Measurements from ENCODE around the gene DEPDC5. TPM values are rescaled to one million over a fixed set of nuclear protein-coding genes. Genes with fewer than 3 reads are reported as not detected.
A peak's percentile ranks its signal among the peaks of the same experiment; 100 is the strongest.

Gene DEPDC5
- total RNA-seq, 1 experiment from 2014 or later = 28.1 TPM

GRCh38 chr22:31828739-31829138 is 74.9 kb downstream of the DEPDC5 start:
- Histone ChIP-seq H3K79me2 (ENCODE audit: low read depth) (no peaks in the 10 kb centered on the region), H4K20me1 (ENCODE audit: insufficient read depth) (no peaks in the 10 kb centered on the region), H3K9me2 (ENCODE audit: insufficient read depth) (no peaks in the 10 kb centered on the region), H3K27me3 (ENCODE audit: insufficient read depth, low read depth) (no peaks in the 10 kb centered on the region), H3K4me3 (no peak overlapping the region), H3K9me3 (ENCODE audit: insufficient read depth, low read depth) (no peaks in the 10 kb centered on the region), H3K27ac (peak overlapping the region; percentile 92), H3K4me1 (replicated peaks; ENCODE audit: insufficient read depth) (peaks cover 24% of the 10 kb centered on the region), H3K4me2 (no peak overlapping the region), H3K36me3 (ENCODE audit: low read depth) (0 out of 2 replicates have a peak, but pooled peaks cover 11% of the 10 kb centered on the region), H2AFZ (no peak overlapping the region), H3F3A (ENCODE audit: insufficient read depth, low read depth) (peaks cover 28% of the 10 kb centered on the region)
- ChIA-PET CTCF (no interaction called here), POLR2A (ENCODE audit: unreplicated experiment) (no interaction called here)
- BruUV-seq (replicated peaks) = no TSS peak
- TF ChIP-seq EZH2 (IDR thresholded peaks at IDR 0.05; ENCODE audit: low read depth) = no peak
- intact Hi-C loops (cut with micrococcal nuclease; ENCODE audit: unreplicated experiment) = loop anchor here (2.0 to 5.0 kb wide), 2 partner anchors 28 to 76 kb away; partner anchors contain the start of genes DEPDC5 and PRR14L
- no peak for DNase-seq

GRCh38 chr22:31829505-31829904 is 75.7 kb downstream of the DEPDC5 start:
- no peaks in the 10 kb centered on the region for H3K9me2 ChIP-seq (ENCODE audit: insufficient read depth)
- H3K9me3 ChIP-seq (ENCODE audit: insufficient read depth, low read depth) = no peaks in the 10 kb centered on the region
- DNase-seq = peak; percentile 72 to 94
- H3F3A ChIP-seq (ENCODE audit: insufficient read depth, low read depth) = peaks cover 28% of the 10 kb centered on the region
- H3K36me3 ChIP-seq (ENCODE audit: low read depth) = 0 out of 2 replicates have a peak, but pooled peaks cover 11% of the 10 kb centered on the region
- H3K27ac ChIP-seq = peak overlapping the region; percentile 92
- BruUV-seq (replicated peaks) = no TSS peak
- no peaks in the 10 kb centered on the region for H3K27me3 ChIP-seq (ENCODE audit: insufficient read depth, low read depth)
- peaks cover 24% of the 10 kb centered on the region for H3K4me1 ChIP-seq (replicated peaks; ENCODE audit: insufficient read depth)
- H3K4me3 ChIP-seq = no peak overlapping the region
- H4K20me1 ChIP-seq (ENCODE audit: insufficient read depth) = no peaks in the 10 kb centered on the region
- peak overlapping the region; percentile 45 for H3K4me2 ChIP-seq
- TF ChIP-seq CTCF (conservative IDR thresholded peaks at IDR 0.05) (no peak), EZH2 (IDR thresholded peaks at IDR 0.05; ENCODE audit: low read depth) (no peak)
- no peaks in the 10 kb centered on the region for H3K79me2 ChIP-seq (ENCODE audit: low read depth)
- no peak overlapping the region for H2AFZ ChIP-seq
- CTCF ChIA-PET = no interaction called here
- POLR2A ChIA-PET (ENCODE audit: unreplicated experiment) = interaction anchor here (0.6 to 1.1 kb wide), 3 partner anchors 33 to 414 kb away, joined by 3 to 6 read pairs (median 4); no protein-coding TSS in a partner anchor
- intact Hi-C loops (cut with micrococcal nuclease; ENCODE audit: unreplicated experiment) = loop anchor here (2.0 to 5.0 kb wide), 2 partner anchors 29 to 77 kb away; partner anchors contain the start of genes DEPDC5 and PRR14L

GRCh38 chr22:31830721-31831070 is 76.9 kb downstream of the DEPDC5 start:
- TF ChIP-seq EZH2 (IDR thresholded peaks at IDR 0.05; ENCODE audit: low read depth) = no peak
- BruUV-seq (replicated peaks) = no TSS peak
- ChIA-PET POLR2A (ENCODE audit: unreplicated experiment) (interaction anchor here (0.6 to 1.1 kb wide), 2 partner anchors 34 to 168 kb away, joined by 3 to 6 read pairs; partner anchors contain the start of gene PISD), CTCF (no interaction called here)
- no peak overlapping the region for H3K4me3 ChIP-seq
- no peak overlapping the region for H3K4me2 ChIP-seq
- no peaks in the 10 kb centered on the region for H3K27me3 ChIP-seq (ENCODE audit: insufficient read depth, low read depth)
- 0 out of 2 replicates have a peak, but pooled peaks cover 11% of the 10 kb centered on the region for H3K36me3 ChIP-seq (ENCODE audit: low read depth)
- peaks cover 28% of the 10 kb centered on the region for H3F3A ChIP-seq (ENCODE audit: insufficient read depth, low read depth)
- H3K79me2 ChIP-seq (ENCODE audit: low read depth) = no peaks in the 10 kb centered on the region
- peak; percentile 5 to 46 for DNase-seq
- no peaks in the 10 kb centered on the region for H4K20me1 ChIP-seq (ENCODE audit: insufficient read depth)
- peak overlapping the region; percentile 92 for H3K27ac ChIP-seq
- H2AFZ ChIP-seq = no peak overlapping the region
- H3K9me2 ChIP-seq (ENCODE audit: insufficient read depth) = no peaks in the 10 kb centered on the region
- intact Hi-C loops (cut with micrococcal nuclease; ENCODE audit: unreplicated experiment) = no loop called here
- no peaks in the 10 kb centered on the region for H3K9me3 ChIP-seq (ENCODE audit: insufficient read depth, low read depth)
- peaks cover 24% of the 10 kb centered on the region for H3K4me1 ChIP-seq (replicated peaks; ENCODE audit: insufficient read depth)

- Histone ChIP-seq H4K20me1 (ENCODE audit: insufficient read depth) (no peaks in the 10 kb centered on the region), H3K27me3 (ENCODE audit: insufficient read depth, low read depth) (no peaks in the 10 kb centered on the region), H3K36me3 (ENCODE audit: low read depth) (0 out of 2 replicates have a peak, but pooled peaks cover 11% of the 10 kb centered on the region), H3K9me3 (ENCODE audit: insufficient read depth, low read depth) (no peaks in the 10 kb centered on the region), H3K9me2 (ENCODE audit: insufficient read depth) (no peaks in the 10 kb centered on the region), H3K27ac (no peak overlapping the region), H3F3A (ENCODE audit: insufficient read depth, low read depth) (peaks cover 21% of the 10 kb centered on the region), H3K4me3 (no peak overlapping the region), H3K4me2 (no peak overlapping the region), H3K4me1 (replicated peaks; ENCODE audit: insufficient read depth) (peaks cover 23% of the 10 kb centered on the region), H2AFZ (no peak overlapping the region), H3K79me2 (ENCODE audit: low read depth) (no peaks in the 10 kb centered on the region)
- no peak for TF ChIP-seq CTCF (conservative IDR thresholded peaks at IDR 0.05)
- TF ChIP-seq EZH2 (IDR thresholded peaks at IDR 0.05; ENCODE audit: low read depth) = no peak
- BruUV-seq (replicated peaks) = no TSS peak
- no peak for DNase-seq
- intact Hi-C loops (cut with micrococcal nuclease; ENCODE audit: unreplicated experiment) = no loop called here
- ChIA-PET CTCF (no interaction called here), POLR2A (ENCODE audit: unreplicated experiment) (interaction anchor here (0.6 kb wide), 1 partner anchor 23 kb away, joined by 3 read pairs; no protein-coding TSS in a partner anchor)
Measured at GRCh38 chr22:31833930-31834329, 80.1 kb downstream of the DEPDC5 start.

Measured in PC-9 (cell line).